GM19397 (cell line): ENCODE results near the gene CCDC154.
A peak's percentile ranks its signal among the peaks of the same experiment; 100 is the strongest.
"Not testable (repeated sequence)": the region's sequence is repeated elsewhere in the genome, so short reads cannot be mapped to it uniquely, and the experiment has no call there.

Experiments
- ATAC-seq: cut with Tn5 transposase; IDR thresholded peaks from one replicate; pipeline ENCODE4 v1.9.1; 2021; ENCODE audit warnings: mild to moderate bottlenecking, moderate library complexity; ENCODE audit not compliant: unreplicated experiment

Gene CCDC154

DNA sequence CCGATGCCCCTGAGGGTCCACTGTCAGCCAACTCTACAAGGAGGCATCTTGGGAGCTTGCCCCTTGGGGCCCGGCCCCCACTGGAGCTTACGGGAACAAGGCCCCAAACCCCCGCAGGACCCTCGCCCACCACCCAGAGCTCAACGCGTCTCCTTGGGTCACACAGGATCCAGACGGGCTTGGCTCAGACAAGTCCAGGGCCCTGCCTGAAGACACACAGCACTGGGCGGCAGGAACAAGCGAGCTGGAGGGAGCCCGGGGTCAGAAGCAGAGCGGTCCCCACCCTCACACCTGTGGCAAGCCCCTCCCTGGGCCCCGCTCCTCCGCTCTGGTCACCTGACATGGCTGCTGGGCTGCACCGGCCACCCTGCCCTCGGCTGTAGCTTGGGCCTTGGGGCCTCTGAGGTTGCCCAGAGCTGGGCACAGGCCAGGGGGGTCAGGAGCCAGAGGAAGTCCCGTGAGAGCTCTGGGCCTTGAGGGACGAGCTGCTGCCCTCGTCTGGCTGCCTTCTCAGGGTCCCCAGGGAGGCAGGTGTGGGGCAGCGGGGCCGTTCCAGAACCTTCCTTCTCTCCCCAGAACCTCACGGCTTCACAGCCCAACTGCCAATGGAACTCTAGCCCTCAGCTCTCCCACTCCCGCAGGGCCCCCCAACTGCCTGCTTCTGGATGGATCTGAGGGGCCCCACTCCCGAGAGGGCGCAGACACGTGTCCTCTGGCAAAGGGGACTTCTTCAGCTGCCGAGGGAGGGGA, at the start of gene CCDC154:
TSS of gene CCDC154 (minus strand) at position 577 of the 750 bp plus-strand sequence. CDS start at position 343, 234 bp downstream.
- ATAC-seq = no peak

- no peak for ATAC-seq
Observed at GRCh38 chr16:1493746-1494094, 49.4 kb upstream of the CCDC154 start.

DNA sequence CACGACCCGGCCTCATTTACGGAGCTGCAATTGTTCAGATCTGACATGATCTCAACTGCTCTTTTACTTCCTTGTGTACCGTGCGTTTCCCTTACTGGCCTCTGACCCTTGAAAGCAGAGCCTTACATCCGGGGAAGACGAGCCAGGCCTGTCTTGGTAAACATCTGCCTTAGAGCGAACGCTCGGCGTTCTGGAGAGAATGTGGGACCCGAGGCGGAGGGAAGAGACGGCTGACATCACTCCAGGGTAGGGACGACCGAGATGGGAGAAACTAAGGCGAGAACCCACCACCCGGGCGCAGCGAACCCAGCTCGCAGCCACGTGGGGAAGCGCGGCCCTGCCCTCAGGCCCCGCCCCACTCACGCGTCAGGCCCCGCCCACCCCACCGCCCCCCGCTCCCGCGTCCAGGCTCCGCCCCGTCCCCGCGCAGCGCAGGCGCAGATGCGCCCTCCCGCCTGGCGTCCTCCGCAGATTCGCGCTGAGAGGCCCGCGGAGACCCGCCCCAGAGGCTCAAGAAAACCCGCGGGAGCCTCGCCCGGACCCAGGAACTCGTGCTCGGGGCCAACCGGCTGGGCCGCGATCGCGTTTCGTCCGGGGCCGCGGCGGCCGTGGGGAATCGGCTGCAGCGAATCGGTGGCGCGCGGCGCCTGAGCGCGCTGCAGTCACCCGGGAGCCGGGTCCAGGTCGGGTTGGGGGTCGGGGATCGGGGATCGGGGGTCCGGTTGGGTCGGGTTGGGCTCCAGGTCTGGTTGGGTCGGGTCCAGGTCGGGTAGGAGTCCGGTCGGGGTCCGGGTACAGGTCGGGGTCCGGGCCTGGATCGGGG, 48.8 kb upstream of the CCDC154 start, which contains the start of gene TELO2:
TSS of gene TELO2 (plus strand) at position 438 of the 823 bp plus-strand sequence. CDS start 922 bp downstream, outside the sequence.
- peak; percentile 70 for ATAC-seq

- ATAC-seq = no peak
Observed at GRCh38 chr16:1492082-1492922, 47.9 kb upstream of the CCDC154 start.

DNA sequence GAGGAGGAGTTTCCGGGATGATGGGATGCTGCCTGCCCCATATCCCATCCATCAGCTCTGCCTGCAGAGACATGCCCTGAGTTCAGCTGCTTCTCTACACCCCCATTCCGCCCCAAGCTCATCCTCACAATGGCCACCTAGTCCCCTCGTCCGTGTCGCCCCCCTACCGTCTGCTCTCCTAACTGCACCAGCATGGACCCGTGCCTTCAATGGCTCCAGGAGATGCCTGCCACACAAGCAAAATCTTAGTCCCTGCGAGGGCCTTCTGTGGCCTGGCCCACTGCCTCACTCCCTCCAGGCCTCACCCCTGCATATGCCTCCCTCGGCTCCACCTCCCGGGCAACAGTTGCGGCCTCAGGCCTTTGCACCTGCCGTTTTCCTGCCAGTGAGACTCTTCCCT, 47.0 kb upstream of the CCDC154 start:
- no peak for ATAC-seq

DNA sequence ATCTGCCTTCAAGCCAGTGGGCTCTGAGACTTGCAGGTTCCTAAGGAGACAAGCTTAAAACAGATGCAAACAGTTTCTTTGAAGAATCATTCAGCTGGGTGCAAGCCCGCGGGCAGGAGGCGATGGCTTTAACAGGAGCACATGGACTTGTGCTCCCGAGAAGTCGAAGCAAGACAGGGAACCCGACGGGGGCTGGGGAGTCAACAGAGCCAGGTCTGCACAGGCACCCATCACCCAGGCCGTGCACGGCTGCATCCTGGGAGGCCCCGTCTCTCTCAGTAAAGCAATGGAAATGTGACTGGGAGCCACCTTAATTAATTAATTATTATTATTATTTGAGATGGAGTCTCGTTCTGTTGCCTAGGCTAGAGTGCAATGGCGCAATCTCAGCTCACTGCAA, 44.7 kb upstream of the CCDC154 start:
- ATAC-seq = no peak

DNA sequence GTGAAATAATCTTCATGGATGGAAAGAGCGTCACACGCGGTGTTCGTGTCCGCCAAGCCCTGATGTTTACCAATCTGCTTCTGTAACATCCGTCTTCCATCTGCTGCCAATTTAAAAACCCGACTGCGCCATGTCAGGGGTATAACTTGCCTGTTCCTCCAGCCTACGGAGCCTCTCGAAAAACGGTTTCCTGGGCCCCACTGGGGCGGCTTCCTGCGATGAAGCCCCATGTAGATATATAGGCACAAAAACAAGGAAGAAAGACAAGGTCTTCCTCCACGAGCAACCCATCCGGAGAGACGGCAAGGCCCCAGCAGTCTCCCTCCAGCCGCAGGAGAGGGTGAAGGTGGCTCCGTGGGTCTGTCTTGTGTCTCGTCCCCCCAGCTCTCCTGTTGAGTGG, 44.3 kb upstream of the CCDC154 start, which contains the start of gene PTX4:
TSS of gene PTX4 (minus strand) at position 326 of the 400 bp plus-strand sequence. CDS start at position 291, 35 bp downstream.
- ATAC-seq = no peak

- no peak for ATAC-seq
Observed at GRCh38 chr16:1488054-1488601, 43.8 kb upstream of the CCDC154 start.

GRCh38 chr16:1487395-1488053, 43.2 kb upstream of the CCDC154 start:
- no peak for ATAC-seq

GRCh38 chr16:1486551-1487390, 42.4 kb upstream of the CCDC154 start:
- no peak for ATAC-seq

- no peak for ATAC-seq
Observed at GRCh38 chr16:1485847-1486496, 41.6 kb upstream of the CCDC154 start.

- no peak for ATAC-seq
Observed at GRCh38 chr16:1481906-1482835, 37.8 kb upstream of the CCDC154 start.

DNA sequence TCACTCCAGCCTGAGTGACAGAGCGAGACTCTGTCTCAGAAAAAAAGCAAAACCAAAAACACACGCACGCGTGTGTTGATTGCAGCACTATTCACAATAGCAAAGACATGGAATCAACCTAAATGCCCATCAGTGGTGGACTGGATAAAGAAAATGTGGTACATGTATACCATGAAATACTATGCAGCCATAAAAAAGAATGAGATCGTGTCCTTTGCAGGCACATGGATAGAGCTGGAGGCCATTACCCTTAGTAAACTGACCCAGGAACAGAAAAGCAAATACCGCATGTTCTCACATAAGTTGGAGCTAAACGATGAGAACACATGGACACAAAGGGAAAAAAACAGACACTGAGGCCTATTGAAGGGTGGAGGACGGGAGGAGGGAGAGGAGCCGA, 34.6 kb upstream of the CCDC154 start:
- not testable (repeated sequence) for ATAC-seq

GRCh38 chr16:1477033-1477432, 32.7 kb upstream of the CCDC154 start:
- ATAC-seq = no peak

GRCh38 chr16:1475552-1476114, 31.3 kb upstream of the CCDC154 start:
- no peak for ATAC-seq

DNA sequence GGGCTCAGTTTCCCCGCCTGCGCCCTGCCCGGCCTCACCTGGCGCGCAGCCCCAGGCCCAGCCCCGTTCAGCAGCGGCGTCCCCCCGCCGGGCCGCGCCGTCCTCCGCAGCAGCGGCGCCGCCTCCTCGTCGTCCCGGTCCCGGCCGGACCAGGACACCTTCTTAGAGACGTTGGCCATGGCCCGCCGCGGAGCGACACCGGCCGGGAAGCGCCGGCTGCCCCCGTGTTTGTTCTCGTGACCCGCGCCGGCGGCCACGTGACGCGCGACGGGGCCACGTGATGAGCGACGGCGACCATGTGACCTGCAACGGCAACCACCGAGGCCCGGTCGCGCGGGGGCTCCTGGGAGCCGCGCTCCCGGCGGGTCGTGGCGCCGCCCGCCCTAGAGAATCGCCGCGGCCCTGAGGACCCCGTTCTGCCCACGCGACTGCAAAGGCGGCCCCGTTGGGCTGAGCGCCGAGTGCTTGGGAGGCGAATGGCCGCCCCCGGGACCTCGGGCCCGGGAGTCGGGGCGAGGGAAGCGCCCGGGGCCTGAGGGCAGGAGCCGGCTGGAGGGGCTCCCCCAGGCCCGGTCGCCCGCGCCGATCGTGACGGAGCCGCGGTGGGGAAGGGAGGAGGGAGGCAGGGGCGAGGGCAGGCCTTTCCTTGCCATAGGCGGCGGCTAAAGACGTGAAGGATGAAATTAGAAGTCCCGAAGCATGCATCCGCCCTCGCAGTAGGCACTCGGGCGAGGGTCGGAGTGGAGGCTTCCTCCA, 30.6 kb upstream of the CCDC154 start, which contains the start of gene CLCN7:
TSS of gene CLCN7 (minus strand) at position 233 of the 756 bp plus-strand sequence. CDS start at position 179, 54 bp downstream.
- peak; percentile 86 for ATAC-seq
